NK-92 treated with Interleukin-12 subunit alpha and Interleukin-12 subunit beta, amount 100 ng/mL, for 24 hours (cell line): Measurements from ENCODE around the gene CNTROB.
"Not testable (repeated sequence)": the region's sequence is repeated elsewhere in the genome, so short reads cannot be mapped to it uniquely, and the experiment has no call there.

ENCODE experiments used
- DNase-seq: peaks from one replicate; lab custom pipeline; 2025; lab: John Stamatoyannopoulos, UW

Gene CNTROB

GRCh38 chr17:7943291-7943690, 11.3 kb downstream of the CNTROB start:
- DNase-seq, result no peak

DNA sequence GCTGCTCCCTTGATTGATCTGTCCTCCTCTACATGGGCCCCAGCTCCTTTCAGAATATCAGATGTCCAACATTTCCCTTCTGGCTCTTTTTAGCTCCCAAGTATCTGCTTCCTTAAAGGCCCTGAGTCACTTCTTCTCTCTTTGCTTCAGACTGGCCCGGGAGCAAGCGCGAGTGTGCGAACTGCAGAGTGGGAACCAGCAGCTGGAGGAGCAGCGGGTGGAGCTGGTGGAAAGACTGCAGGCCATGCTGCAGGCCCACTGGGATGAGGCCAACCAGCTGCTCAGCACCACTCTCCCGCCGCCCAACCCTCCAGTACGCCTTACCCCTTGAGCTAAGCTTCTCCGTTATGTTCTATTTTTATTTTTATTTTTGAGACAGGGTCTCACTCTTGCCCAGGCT, 12.3 kb downstream of the CNTROB start:
- DNase-seq, result no peak

DNA sequence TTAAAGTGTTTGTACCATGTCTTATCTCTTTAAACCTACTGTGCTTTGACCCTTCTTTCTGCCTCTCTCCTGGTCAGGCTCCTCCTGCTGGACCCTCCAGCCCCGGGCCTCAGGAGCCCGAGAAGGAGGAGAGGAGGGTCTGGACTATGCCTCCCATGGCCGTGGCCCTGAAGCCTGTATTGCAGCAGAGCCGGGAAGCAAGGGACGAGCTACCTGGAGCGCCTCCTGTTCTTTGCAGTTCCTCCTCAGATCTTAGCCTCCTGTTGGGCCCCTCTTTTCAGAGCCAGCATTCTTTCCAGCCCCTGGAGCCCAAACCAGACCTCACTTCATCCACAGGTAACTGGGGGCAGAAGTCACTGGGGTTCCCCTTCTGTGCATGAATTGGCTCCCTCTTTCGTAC, 13.6 kb downstream of the CNTROB start:
- DNase-seq, result no peak

DNA sequence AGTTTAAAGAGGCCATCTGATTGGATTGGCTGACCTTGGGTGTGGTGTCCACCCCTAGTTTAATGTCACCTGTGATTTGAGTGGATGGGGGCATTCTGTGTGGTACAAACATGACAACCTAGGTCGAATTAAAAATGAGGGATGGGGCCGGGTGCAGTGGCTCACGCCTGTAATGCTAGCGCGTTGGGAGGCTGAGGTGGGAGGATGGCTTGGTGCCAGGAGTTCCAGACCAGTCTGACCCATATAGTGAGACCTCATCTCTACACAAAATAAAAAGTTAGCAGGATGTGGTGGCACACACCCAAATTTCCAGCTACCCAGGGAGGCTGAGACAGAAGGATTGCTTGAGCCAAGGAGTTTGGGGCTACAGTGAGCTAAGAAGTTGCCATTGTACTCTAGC, 14.4 kb downstream of the CNTROB start:
- no peak for DNase-seq

DNA sequence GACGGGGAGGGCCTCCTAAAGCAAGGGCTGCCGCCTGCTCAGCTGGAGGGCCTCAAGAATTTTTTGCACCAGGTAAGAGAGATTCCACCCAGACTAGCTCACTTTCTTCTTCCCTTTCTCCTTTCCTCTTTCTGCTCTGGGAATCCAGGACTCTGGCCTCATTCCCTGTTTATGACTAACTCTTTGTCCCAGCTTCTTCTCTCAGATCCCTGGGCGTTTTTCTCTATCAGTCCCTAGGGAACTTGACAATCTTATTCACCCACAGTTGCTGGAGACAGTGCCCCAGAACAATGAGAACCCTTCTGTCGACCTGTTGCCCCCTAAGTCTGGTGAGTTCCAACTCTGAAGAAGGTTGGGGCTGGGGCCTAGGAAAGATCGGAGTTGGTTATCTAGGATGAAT, 15.6 kb downstream of the CNTROB start:
- no peak for DNase-seq

GRCh38 chr17:7950578-7950977, 18.6 kb downstream of the CNTROB start:
- DNase-seq, result no peak

DNA sequence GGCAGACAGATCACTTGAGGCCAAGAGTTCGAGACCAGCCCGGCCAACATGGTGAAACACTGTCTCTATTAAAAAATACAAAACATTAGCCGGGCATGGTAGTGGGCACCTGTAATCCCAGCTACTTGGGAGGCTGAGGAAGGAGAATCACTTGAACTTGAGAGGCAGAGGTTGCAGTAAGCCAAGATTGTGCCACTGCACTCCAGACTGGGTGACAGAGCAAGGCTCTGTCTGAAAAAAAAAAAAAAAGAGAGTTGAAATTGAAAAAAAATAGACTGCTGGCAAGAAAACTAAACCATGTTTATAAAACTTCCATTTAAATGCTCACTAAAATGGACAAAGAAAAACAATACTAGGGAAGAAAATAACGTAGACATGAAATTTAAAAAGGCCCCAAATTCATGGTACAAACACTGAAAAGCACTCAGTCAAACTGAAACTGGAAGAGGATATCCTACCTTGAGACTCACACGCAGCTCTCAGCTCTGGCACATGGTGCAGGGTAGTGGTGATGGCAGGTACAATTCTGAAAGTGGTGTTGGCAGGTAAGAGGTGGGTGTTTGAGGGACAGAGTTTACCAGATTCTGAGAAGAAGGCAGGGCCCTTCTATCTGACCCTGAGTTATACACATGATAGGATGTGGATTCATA, 19.3 kb downstream of the CNTROB start:
- DNase-seq, result no peak

GRCh38 chr17:7953266-7953665, 21.3 kb downstream of the CNTROB start:
- not testable (repeated sequence) for DNase-seq

DNA sequence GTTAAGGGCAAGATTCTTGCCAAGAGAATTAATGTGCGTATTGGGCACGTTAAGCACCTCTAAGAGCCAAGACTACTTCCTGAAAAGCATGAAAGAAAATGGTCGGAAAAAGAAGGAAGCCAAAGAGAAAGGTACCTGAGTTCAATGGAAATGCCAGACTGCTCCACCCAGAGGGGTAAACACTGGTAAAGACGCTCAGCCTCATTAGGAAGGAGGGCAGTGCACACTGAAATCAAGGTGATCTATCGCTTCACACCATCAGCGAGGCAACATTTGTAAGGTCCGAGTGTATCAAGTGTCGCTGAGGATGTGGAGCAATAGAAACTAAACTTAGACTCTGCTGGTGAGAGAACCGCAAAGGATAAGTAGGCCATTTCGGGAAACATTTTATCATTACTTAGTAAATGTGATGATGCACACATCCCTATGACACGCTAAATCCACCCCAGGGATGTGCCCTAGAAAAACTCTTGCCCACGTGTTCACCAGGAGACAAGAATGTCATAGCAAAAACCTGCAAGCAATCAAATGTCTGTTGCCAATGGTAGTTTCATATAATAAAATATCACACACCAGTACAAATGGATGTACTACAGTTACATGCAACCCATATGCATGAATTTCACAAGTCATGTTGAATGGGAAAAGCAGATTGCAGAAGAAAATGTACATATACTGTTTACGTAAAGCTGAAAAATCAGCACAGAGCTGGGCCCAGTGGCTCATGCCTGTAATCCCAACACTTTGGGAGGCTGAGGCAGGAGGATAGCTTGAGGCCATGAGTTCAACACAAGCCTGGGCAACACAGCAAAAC, 23.6 kb downstream of the CNTROB start:
- DNase-seq, result no peak

DNA sequence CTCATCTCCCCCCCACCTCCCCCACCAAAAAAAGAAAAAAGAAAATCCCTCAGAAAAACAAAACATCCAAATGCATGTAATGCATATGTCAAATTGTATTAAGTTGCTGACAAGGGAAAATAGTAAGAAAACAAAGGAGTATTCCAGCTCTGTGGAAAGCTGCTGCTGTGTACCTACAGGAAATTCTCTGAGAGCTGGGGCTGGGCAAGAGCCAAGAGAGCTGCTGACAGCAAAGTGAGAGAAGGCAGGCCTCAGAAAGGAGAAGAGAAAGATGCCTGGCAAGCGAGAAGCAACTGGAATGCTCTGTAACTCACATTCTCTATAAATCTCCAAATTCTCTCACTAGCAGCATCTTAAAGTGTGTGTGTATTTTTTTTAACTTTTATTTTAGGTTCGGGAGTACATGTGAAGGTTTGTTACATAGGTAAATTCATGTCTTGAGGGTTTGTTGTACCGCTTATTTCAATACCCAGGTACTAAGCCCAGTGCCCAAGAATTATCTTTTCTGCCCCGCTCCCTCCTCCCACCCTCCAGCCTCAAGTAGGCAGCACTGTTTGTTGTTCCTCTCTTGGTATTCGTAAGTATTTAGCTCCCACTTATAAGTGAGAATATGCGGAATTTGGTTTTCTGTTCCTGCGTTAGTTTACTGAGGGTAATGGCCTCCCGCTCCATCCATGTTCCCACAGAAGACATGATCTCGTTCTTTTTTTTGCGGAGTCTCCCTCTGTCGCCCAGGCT, 24.4 kb downstream of the CNTROB start:
- DNase-seq, result no peak

GRCh38 chr17:7959503-7960253, 27.7 kb downstream of the CNTROB start:
- no peak for DNase-seq

GRCh38 chr17:7961421-7961820, 29.4 kb downstream of the CNTROB start:
- DNase-seq, result no peak

GRCh38 chr17:7967751-7968150, 35.7 kb downstream of the CNTROB start:
- DNase-seq, result no peak

GRCh38 chr17:7969433-7969832, 37.4 kb downstream of the CNTROB start:
- no peak for DNase-seq

- DNase-seq, result no peak
These were observed 39.6 kb downstream of the CNTROB start for GRCh38 chr17:7971651-7972050.

GRCh38 chr17:7972131-7972785, 40.3 kb downstream of the CNTROB start:
- DNase-seq, result no peak

GRCh38 chr17:7974638-7975131, 42.7 kb downstream of the CNTROB start:
- no peak for DNase-seq

- DNase-seq, result no peak
These were observed 45.0 kb downstream of the CNTROB start for GRCh38 chr17:7977039-7977438.

- DNase-seq, result no peak
These were observed 45.8 kb downstream of the CNTROB start for GRCh38 chr17:7977805-7978204.

DNA sequence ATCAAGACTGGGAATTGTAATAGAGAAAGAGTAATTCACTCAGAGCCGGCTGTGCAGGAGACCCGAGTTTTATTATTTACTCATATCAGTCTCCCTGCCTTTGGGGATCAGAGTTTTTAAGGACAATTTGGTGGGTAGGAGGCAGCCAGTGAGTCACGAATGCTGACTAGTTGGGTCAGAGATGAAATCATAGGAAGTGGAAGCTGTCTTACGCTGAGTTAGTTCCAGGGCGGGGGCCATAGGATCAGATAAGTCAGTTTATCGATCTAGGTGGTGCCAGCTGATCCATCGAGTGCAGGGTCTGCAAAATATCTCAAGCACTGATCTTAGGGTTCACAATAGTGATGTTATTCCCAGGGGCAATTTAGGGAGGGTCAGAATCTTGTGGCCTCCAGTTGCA, 50.2 kb downstream of the CNTROB start:
- no peak for DNase-seq

DNA sequence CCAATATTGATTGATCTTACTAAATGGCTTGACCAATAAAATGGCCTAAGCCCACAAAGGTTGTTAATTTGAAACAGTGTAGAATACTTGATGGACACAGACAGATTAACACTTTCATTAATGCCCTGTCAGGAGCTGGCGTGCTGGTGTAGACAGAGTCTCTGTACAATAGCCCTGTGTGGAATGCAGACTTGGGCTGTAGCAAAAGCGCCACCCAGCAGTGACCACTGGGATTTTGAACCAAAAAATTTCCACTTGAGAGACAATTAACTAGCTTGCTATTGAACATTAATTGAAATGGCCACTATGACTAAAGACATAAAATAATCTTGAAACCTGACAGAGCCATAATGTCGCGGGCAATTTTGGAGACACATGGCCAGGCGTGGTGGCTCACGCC, 50.7 kb downstream of the CNTROB start:
- no peak for DNase-seq

GRCh38 chr17:7984904-7985303, 52.9 kb downstream of the CNTROB start:
- no peak for DNase-seq
